HUDEP-2 (cell line): ENCODE data around the gene TAF11L14.
"Not testable (repeated sequence)": the region's sequence is repeated elsewhere in the genome, so short reads cannot be mapped to it uniquely, and the experiment has no call there.

Source experiments
- DNase-seq, 76 experiments: peaks; one replicate each; lab custom pipeline; 2025; ENCODE audit not compliant: unreplicated experiment in 76 of 76; lab: John Stamatoyannopoulos, UW

TAF11L14 gene

DNA sequence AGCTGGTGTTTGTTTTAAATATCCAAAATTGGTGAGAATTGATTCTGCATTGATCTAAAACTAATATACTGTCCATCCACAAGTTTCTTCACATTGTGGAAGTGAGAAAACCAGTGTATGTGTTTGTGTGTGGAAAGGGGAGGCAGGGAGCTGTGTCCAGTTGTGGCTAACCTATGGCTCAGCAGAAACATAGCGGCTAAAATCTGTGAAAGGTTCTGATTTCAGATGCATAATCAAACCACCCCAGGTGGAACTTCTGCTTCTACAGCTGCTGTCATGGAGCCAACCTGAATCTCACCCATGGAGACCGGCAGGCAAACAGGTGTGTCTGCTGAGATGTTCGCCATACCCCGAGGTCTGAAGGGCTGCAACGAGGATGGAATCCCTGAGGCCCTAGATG, at the start of gene TAF11L14:
TSS of gene TAF11L14 (plus strand) at position 301 of the 400 bp plus-strand sequence.
- no peak for DNase-seq

DNA sequence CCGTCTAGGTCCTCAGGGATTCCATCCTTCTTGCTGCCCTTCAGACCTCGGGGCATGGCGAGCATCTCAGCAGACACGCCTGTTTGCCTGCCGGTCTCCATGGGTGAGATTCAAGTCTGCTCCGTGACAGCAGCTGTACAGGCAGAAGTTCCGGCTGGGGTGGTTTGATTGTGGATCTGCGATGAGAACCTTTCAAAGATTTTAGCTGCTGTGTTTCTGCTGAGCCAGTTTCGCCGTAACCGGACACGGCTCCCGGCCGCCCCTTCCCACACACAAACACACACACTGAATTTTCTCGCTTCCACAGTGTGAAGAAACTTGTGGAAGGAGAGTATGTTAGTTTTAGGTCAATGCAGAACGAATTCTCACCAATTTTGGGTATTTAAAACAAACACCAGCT, 48.6 kb upstream of the TAF11L14 start, which contains the start of gene TAF11L7:
TSS of gene TAF11L7 (minus strand) at position 101 of the 400 bp plus-strand sequence.
- not testable (repeated sequence) for DNase-seq

GRCh38 chr5:17590860-17591259, 43.4 kb upstream of the TAF11L14 start, which contains the start of gene TAF11L8:
TAF11L8 (minus strand) TSS chr5:17590960.
- DNase-seq, result not testable (repeated sequence)

DNA sequence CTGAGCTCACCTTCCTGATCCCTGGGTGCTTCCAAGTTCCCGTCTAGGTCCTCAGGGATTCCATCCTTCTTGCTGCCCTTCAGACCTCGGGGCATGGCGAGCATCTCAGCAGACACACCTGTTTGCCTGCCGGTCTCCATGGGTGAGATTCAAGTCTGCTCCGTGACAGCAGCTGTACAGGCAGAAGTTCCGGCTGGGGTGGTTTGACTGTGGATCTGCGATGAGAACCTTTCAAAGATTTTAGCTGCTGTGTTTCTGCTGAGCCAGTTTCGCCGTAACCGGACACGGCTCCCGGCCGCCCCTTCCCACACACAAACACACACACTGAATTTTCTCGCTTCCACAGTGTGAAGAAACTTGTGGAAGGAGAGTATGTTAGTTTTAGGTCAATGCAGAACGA, 40.0 kb upstream of the TAF11L14 start, which contains the start of gene TAF11L9:
TSS of gene TAF11L9 (minus strand) at position 140 of the 400 bp plus-strand sequence.
- not testable (repeated sequence) for DNase-seq

DNA sequence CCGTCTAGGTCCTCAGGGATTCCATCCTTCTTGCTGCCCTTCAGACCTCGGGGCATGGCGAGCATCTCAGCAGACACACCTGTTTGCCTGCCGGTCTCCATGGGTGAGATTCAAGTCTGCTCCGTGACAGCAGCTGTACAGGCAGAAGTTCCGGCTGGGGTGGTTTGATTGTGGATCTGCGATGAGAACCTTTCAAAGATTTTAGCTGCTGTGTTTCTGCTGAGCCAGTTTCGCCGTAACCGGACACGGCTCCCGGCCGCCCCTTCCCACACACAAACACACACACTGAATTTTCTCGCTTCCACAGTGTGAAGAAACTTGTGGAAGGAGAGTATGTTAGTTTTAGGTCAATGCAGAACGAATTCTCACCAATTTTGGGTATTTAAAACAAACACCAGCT, 36.5 kb upstream of the TAF11L14 start, which contains the start of gene TAF11L10:
TSS of gene TAF11L10 (minus strand) at position 101 of the 400 bp plus-strand sequence.
- DNase-seq, result not testable (repeated sequence)

DNA sequence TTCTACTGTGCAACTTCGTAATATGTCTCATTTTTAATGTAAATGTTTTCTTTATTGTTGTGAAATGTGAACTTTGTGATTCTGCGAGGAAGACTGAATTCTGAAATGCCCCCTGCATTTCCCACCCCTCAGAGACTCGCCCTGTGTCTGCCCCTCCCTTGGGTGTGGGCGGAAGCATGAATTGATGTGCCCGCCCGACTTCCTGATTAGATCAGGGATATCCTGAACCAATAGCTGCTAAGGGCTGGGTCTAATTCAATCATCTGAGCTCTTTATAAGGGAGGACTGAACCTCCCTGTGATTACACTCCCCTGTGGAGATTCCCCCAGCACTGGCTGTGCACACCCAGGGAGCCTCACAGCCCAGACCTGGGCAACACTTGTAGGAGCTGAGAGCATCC, 30.4 kb upstream of the TAF11L14 start, which contains the start of gene TAF11L11:
TSS of gene TAF11L11 (plus strand) at position 304 of the 400 bp plus-strand sequence.
- DNase-seq, result not testable (repeated sequence)

GRCh38 chr5:17604951-17605350, 29.3 kb upstream of the TAF11L14 start:
- DNase-seq, result no peak

DNA sequence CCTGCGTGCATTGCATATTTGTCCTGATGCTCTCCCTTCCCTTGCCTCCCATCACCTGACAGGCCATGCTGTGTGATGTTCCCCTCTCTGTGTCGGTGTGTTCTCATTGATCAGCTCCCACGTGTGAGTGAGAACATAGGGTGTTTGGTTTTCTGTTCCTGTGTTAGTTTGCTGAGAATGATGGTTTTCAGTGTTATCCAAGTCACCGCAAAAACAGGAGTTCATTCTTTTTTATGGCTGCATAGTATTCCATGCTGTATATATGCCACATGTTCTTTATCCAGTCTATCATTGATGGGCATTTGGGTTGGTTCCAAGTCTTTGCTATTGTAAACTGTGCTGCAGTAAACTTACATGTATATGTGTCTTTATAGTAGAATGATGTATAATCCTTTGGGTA, 26.8 kb upstream of the TAF11L14 start:
- DNase-seq, result not testable (repeated sequence)

- DNase-seq, result not testable (repeated sequence)
These were observed 24.2 kb upstream of the TAF11L14 start, which contains the start of gene TAF11L12 for GRCh38 chr5:17610092-17610491. TAF11L12 (plus strand) TSS chr5:17610392.

GRCh38 chr5:17614872-17615605, 19.2 kb upstream of the TAF11L14 start:
- no peak for DNase-seq

DNA sequence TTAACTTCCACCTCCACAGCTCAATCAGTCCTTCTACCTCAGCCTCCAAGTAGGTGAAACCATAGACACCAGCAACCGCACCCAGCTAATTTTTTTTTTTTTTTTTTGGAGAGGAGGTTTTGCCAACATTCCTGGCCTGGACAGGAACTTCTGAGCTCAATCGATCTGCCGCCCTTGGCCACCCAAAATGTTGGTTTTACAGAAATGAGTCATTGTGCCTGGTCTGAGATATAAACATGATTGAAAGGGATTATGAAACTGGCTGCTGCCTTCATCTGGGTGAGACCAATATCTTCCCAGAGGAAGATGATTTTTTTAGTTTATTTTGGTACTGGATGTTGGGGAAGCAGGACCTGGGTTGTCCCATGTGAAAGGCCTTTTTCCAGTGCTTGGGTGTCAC, 14.9 kb upstream of the TAF11L14 start:
- DNase-seq, result no peak

DNA sequence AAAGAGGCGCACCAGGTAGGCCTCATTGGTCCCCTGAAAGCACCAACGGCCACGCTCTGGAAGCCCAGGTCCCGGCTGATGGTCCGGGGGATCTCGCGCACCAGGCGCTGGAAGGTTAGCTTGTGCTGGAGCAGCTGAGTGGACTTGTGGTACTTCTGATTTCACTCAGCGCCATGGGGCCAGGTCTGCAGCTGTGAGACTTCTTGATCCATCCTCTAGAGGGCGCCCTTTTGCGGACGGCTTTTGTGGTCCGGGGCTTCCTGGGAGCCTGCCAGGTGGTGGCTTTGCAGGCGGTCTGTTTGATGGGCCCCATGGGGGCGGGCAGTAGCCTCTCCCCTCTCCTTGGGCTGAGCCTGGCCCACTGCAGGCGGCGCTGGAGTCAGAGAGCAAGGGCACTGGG, 13.6 kb upstream of the TAF11L14 start:
- no peak for DNase-seq

DNA sequence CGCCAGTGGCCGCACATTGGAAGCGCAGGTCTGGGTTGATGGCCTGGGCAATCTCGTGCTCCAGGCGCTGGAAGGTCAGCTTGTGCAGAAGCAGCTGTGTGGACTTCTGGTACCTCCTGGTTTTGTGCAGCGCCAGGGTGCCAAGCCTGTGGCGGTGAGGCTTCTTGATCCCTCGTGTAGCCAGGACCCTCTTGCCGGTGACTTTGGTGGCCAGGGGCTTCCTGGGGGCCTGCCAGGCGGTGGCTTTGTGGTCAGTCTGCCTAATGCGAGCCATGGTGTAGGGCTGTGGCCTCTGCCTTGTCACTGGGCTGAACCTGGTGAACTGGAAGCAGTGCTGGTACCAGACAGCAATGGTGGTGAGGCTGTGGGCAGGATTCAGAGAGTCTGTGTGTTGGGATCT, 8.6 kb upstream of the TAF11L14 start:
- DNase-seq, result no peak

GRCh38 chr5:17631788-17632187, 2.5 kb upstream of the TAF11L14 start, which contains the start of gene TAF11L13:
TAF11L13 (plus strand) TSS chr5:17632088.
- not testable (repeated sequence) for DNase-seq

DNA sequence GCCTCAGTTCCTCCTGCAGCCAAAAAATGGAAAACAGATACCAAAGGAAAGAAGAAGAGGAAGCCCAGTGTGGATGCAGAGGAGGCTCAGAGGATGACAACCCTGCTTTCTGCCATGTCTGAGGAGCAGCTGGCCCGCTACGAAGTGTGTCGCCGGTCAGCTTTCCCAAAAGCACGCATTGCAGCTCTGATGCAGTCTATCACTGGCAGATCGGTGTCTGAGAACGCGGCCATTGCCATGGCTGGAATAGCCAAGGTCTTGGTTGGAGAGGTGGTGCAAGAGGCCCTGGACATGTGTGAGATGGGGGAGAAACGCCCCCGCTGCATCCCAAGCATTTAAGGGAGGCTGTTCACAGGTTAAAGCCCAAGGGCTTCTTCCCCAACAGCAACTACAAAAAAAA, 15.0 kb downstream of the TAF11L14 start:
- DNase-seq, result not testable (repeated sequence)

DNA sequence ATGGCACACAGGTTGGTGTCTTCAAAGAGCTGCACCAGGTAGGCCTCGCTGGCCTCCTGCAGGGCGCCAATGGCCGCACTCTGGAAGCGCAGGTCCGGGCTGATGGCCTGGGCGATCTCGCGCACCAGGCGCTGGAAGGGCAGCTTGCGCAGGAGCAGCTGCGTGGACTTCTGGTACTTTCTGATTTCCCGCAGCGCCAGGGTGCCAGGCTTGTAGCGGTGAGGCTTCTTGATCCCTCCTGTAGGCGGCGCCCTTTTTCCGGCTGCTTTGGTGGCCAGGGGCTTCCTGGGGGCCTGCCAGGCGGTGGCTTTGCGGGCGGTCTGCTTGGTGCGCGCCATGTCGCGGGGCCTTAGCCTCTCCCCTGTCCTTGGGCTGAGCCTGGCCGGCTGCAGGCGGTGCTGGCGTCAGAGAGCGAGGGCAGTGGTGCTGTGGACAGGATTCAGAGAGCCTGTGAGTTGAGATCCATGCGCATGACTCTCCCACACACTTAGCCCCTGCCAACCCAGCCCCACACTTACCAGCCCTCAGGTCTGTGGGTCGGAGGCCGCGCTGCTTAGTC, 21.0 kb downstream of the TAF11L14 start:
- DNase-seq, result not testable (repeated sequence)

DNA sequence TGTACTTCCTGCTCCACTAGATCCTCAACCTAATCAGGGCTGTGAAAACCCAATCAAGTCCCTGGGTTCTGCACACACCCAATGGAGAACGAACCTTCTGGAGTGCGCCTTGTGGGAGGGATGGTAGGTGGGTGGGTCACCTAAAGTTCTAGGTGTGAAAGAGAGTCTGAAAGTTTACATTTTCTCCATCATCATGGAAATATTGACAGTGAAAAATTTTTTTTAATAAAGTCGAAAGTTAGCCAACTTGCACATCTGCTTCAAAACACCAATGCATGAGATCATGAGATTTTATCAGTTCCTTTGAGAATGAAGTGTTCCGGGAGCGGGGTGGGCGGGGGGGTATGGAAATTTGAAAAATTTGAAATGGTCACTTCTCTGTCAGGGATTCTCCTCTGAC, 21.7 kb downstream of the TAF11L14 start:
- DNase-seq, result no peak

- no peak for DNase-seq
These were observed 28.9 kb downstream of the TAF11L14 start for GRCh38 chr5:17663182-17663581.

DNA sequence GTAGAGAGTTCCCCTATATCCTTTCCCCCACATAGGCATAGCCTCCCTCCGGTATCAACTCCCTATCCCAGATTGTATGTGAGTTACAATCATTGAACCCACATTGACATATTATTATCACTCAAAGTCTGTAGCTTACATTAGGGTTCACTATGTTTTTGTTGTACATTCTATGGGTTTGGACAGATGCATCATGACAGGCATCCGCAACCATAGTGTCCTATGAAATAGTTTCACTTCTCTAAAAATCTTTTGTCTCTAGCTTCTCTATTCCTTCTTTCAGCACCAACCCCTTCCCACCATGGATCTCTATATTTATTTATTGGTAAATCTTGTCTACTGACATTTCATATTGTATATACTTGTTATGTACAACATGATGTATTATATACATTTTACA, 31.6 kb downstream of the TAF11L14 start:
- no peak for DNase-seq

DNA sequence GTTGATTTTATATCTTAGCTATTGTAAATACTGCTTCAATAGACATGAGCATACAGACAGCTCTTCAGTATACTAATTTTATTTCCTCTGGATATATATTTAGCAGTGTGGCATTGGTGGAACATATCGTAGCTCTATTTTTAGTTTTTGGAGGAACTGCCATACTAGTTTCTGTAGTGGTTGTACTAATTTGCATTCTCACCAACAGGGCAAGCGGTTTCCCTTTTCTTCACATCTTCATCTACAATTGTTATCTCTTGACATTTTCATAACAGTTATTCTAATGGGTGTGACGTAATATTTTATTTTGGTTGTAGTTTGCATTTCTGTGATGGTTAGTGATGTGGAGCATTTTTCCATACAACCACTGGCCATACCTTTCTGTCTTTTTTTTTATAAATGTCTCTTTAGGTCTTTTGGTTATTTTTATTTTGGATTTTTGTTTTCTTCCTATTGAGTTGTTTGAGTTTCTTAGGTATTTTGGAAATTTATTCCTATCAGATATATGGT, 32.5 kb downstream of the TAF11L14 start:
- DNase-seq, result no peak

GRCh38 chr5:17670353-17670752, 36.1 kb downstream of the TAF11L14 start:
- no peak for DNase-seq
